ENCODE data around the gene PCIF1.

DNA sequence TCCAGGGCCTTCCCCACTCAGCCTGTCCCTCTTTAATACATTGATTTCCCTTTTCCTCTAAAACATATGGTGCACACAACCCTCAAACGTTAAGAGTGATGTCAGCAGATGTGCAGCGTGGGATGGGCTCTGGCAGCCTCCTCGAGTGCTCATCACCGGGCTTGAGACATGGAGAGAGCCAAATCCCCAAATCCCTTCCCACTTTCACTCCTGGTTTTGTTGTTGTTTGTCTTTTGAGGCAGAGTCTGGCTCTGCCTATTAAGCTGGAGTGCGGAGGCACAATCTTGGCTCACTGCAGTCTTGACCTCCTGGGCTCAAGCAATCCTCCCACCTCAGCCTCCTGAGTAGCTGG is 16.7 kb upstream of the PCIF1 start:
- TF ChIP-seq ELF1 (tag; IDR thresholded peaks at IDR 0.05) = no peak
- TF ChIP-seq, protein P1, sequence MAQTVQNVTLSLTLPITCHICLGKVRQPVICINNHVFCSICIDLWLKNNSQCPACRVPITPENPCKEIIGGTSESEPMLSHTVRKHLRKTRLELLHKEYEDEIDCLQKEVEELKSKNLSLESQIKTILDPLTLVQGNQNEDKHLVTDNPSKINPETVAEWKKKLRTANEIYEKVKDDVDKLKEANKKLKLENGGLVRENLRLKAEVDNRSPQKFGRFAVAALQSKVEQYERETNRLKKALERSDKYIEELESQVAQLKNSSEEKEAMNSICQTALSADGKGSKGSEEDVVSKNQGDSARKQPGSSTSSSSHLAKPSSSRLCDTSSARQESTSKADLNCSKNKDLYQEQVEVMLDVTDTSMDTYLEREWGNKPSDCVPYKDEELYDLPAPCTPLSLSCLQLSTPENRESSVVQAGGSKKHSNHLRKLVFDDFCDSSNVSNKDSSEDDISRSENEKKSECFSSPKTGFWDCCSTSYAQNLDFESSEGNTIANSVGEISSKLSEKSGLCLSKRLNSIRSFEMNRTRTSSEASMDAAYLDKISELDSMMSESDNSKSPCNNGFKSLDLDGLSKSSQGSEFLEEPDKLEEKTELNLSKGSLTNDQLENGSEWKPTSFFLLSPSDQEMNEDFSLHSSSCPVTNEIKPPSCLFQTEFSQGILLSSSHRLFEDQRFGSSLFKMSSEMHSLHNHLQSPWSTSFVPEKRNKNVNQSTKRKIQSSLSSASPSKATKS (CRISPR knock-in tag; IDR thresholded peaks at IDR 0.05) = no peak
- TF ChIP-seq, protein P2, sequence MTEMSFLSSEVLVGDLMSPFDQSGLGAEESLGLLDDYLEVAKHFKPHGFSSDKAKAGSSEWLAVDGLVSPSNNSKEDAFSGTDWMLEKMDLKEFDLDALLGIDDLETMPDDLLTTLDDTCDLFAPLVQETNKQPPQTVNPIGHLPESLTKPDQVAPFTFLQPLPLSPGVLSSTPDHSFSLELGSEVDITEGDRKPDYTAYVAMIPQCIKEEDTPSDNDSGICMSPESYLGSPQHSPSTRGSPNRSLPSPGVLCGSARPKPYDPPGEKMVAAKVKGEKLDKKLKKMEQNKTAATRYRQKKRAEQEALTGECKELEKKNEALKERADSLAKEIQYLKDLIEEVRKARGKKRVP (CRISPR knock-in tag; IDR thresholded peaks at IDR 0.05) = no peak
- TF ChIP-seq JUN (IDR thresholded peaks at IDR 0.05; ENCODE audit: borderline replicate concordance, low read depth, low read length) = no peak
- TF ChIP-seq JUN (CRISPR knock-in tag; IDR thresholded peaks at IDR 0.05; ENCODE audit: borderline replicate concordance) = no peak
- no peak for TF ChIP-seq MXI1 (IDR thresholded peaks at IDR 0.05; ENCODE audit: low read depth, low read length)
- TF ChIP-seq, protein P3, sequence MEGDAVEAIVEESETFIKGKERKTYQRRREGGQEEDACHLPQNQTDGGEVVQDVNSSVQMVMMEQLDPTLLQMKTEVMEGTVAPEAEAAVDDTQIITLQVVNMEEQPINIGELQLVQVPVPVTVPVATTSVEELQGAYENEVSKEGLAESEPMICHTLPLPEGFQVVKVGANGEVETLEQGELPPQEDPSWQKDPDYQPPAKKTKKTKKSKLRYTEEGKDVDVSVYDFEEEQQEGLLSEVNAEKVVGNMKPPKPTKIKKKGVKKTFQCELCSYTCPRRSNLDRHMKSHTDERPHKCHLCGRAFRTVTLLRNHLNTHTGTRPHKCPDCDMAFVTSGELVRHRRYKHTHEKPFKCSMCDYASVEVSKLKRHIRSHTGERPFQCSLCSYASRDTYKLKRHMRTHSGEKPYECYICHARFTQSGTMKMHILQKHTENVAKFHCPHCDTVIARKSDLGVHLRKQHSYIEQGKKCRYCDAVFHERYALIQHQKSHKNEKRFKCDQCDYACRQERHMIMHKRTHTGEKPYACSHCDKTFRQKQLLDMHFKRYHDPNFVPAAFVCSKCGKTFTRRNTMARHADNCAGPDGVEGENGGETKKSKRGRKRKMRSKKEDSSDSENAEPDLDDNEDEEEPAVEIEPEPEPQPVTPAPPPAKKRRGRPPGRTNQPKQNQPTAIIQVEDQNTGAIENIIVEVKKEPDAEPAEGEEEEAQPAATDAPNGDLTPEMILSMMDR (IDR thresholded peaks at IDR 0.05 in 2 of 3, conservative IDR thresholded peaks at IDR 0.05 in 1 of 3; ENCODE audit: insufficient read depth in 2 of 3, low read depth in 1 of 3, low read length in 3 of 3) = no peak
- no peak for TF ChIP-seq SPI1 (IDR thresholded peaks at IDR 0.05; ENCODE audit: borderline replicate concordance, low read depth, low read length)
- TF ChIP-seq, protein P4, sequence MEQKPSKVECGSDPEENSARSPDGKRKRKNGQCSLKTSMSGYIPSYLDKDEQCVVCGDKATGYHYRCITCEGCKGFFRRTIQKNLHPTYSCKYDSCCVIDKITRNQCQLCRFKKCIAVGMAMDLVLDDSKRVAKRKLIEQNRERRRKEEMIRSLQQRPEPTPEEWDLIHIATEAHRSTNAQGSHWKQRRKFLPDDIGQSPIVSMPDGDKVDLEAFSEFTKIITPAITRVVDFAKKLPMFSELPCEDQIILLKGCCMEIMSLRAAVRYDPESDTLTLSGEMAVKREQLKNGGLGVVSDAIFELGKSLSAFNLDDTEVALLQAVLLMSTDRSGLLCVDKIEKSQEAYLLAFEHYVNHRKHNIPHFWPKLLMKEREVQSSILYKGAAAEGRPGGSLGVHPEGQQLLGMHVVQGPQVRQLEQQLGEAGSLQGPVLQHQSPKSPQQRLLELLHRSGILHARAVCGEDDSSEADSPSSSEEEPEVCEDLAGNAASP (IDR thresholded peaks at IDR 0.05) = no peak
- TF ChIP-seq CBX5 (IDR thresholded peaks at IDR 0.05; ENCODE audit: borderline replicate concordance, low read depth) = no peak
- no peak for TF ChIP-seq ZEB2 (IDR thresholded peaks at IDR 0.05)

Data from K562 (cell line).